Mesodermal cell (in vitro differentiated cells): ENCODE data around the gene NHSL2.
"Not testable (repeated sequence)": the region's sequence is repeated elsewhere in the genome, so short reads cannot be mapped to it uniquely, and the experiment has no call there.

Experiments used
- H3K27ac ChIP-seq: 2 replicates; pipeline ENCODE4 v1.7.0; 2013; ENCODE audit warnings: mild to moderate bottlenecking, low read depth, low read length, moderate library complexity; ENCODE audit not compliant: severe bottlenecking
- H3K36me3 ChIP-seq: 2 replicates; pipeline ENCODE4 v1.7.1; 2013; ENCODE audit warnings: mild to moderate bottlenecking, low read length, moderate library complexity; ENCODE audit not compliant: control insufficient read depth, insufficient read depth
- H3K4me1 ChIP-seq: one replicate; pipeline ENCODE4 v1.7.1; 2013; ENCODE audit warnings: mild to moderate bottlenecking, low read length; ENCODE audit not compliant: insufficient read depth, control insufficient read depth, poor library complexity, severe bottlenecking
- H3K4me3 ChIP-seq: 2 replicates; pipeline ENCODE4 v1.7.0; 2013; ENCODE audit warnings: low read length, control low read depth, mild to moderate bottlenecking; ENCODE audit not compliant: insufficient read depth, poor library complexity, severe bottlenecking; ENCODE audit errors: extremely low read depth
- H3K9me3 ChIP-seq: 2 replicates; pipeline ENCODE4 v1.7.1; 2013; ENCODE audit warnings: mild to moderate bottlenecking, low read length, moderate library complexity; ENCODE audit not compliant: control insufficient read depth
- WGBS, 2 experiments: methylation state at CpG; one replicate each; pipeline ENCODE4 v1.1.5; 2013; ENCODE audit warnings: missing lambda C conversion rate in 2 of 2; ENCODE audit not compliant: insufficient coverage in 2 of 2; 5-methylcytosine and 5-hydroxymethylcytosine counted together

Gene NHSL2

GRCh38 chrX:71945237-71945805 is 34.7 kb downstream of the NHSL2 start:
- Histone ChIP-seq H3K36me3 (no peaks in the 10 kb centered on the region), H3K4me3 (no peak overlapping the region), H3K9me3 (no peaks in the 10 kb centered on the region), H3K4me1 (peaks cover 41% of the 10 kb centered on the region), H3K27ac (no peak overlapping the region)
- 95 to 100% methylated on average over 1 to 4 of the region's 8 CpGs for WGBS, 2 experiments

GRCh38 chrX:71949363-71949762 is 38.7 kb downstream of the NHSL2 start:
- Histone ChIP-seq H3K27ac (no peak overlapping the region), H3K36me3 (no peaks in the 10 kb centered on the region), H3K4me1 (peaks cover 35% of the 10 kb centered on the region), H3K4me3 (no peak overlapping the region), H3K9me3 (no peaks in the 10 kb centered on the region)
- 100% methylated on average over 2 of the region's 8 CpGs; no CpG with 5 or more reads in 1 of the 2 experiments for WGBS, 2 experiments

GRCh38 chrX:71949844-71950445 is 39.3 kb downstream of the NHSL2 start:
- Histone ChIP-seq H3K27ac (no peak overlapping the region), H3K4me1 (peaks cover 39% of the 10 kb centered on the region), H3K9me3 (no peaks in the 10 kb centered on the region), H3K36me3 (no peaks in the 10 kb centered on the region), H3K4me3 (no peak overlapping the region)
- 80 to 100% methylated on average over 1 to 5 of the region's 10 CpGs for WGBS, 2 experiments

GRCh38 chrX:71953391-71953790 is 42.7 kb downstream of the NHSL2 start:
- Histone ChIP-seq H3K36me3 (peaks cover 5% of the 10 kb centered on the region), H3K9me3 (no peaks in the 10 kb centered on the region), H3K27ac (peak overlapping the region; percentile 53), H3K4me1 (peaks cover 33% of the 10 kb centered on the region), H3K4me3 (no peak overlapping the region)

- H3K4me1 ChIP-seq, result peaks cover 39% of the 10 kb centered on the region
- no peak overlapping the region for H3K4me3 ChIP-seq
- H3K27ac ChIP-seq, result peak overlapping the region; percentile 53
- H3K36me3 ChIP-seq, result peaks cover 5% of the 10 kb centered on the region
- H3K9me3 ChIP-seq, result no peaks in the 10 kb centered on the region
- WGBS, 2 experiments, result 100% methylated on average over 1 of the region's 2 CpGs; no CpG with 5 or more reads in 1 of the 2 experiments
Observed at GRCh38 chrX:71953946-71954345, 43.3 kb downstream of the NHSL2 start.

GRCh38 chrX:71954458-71954857 is 43.8 kb downstream of the NHSL2 start:
- Histone ChIP-seq H3K4me3 (no peak overlapping the region), H3K4me1 (peaks cover 39% of the 10 kb centered on the region), H3K27ac (peak overlapping the region; percentile 53), H3K9me3 (no peaks in the 10 kb centered on the region), H3K36me3 (peaks cover 5% of the 10 kb centered on the region)
- no CpG with 5 or more reads among the region's 2 CpGs for WGBS, 2 experiments

GRCh38 chrX:71955530-71956120 is 45.0 kb downstream of the NHSL2 start:
- H3K36me3 ChIP-seq, result peaks cover 5% of the 10 kb centered on the region
- H3K4me1 ChIP-seq, result peaks cover 38% of the 10 kb centered on the region
- H3K4me3 ChIP-seq, result no peak overlapping the region
- WGBS, 2 experiments, result 83 to 91% methylated on average over 3 to 4 of the region's 7 CpGs
- H3K9me3 ChIP-seq, result no peaks in the 10 kb centered on the region
- H3K27ac ChIP-seq, result peak overlapping the region; percentile 10

GRCh38 chrX:71958281-71958675 is 47.6 kb downstream of the NHSL2 start:
- Histone ChIP-seq H3K27ac (peak overlapping the region; percentile 96), H3K4me3 (no peak overlapping the region), H3K4me1 (peaks cover 35% of the 10 kb centered on the region), H3K36me3 (peaks cover 8% of the 10 kb centered on the region), H3K9me3 (no peaks in the 10 kb centered on the region)
- WGBS, 2 experiments, result no CpG with 5 or more reads among the region's 2 CpGs

GRCh38 chrX:71964184-71964583 is 53.5 kb downstream of the NHSL2 start:
- H3K36me3 ChIP-seq, H3K9me3 ChIP-seq, H3K27ac ChIP-seq, H3K4me3 ChIP-seq, H3K4me1 ChIP-seq: not testable (repeated sequence)

- Histone ChIP-seq H3K36me3 (no peaks in the 10 kb centered on the region), H3K27ac (no peak overlapping the region)
- 92 to 100% methylated on average over 2 to 4 of the region's 4 CpGs for WGBS, 2 experiments
Observed at GRCh38 chrX:71974916-71975315, 64.3 kb downstream of the NHSL2 start.

GRCh38 chrX:71976753-71977152 is 66.1 kb downstream of the NHSL2 start:
- WGBS, 2 experiments, result 43 to 60% methylated on average over 1 to 2 of the region's 3 CpGs
- Histone ChIP-seq H3K4me3 (no peak overlapping the region), H3K9me3 (no peaks in the 10 kb centered on the region), H3K36me3 (no peaks in the 10 kb centered on the region), H3K4me1 (no peaks in the 10 kb centered on the region), H3K27ac (no peak overlapping the region)

More at GRCh38 chrX:71974916-71975315, 64.3 kb downstream of the NHSL2 start:
- Histone ChIP-seq H3K4me3 (no peak overlapping the region), H3K9me3 (no peaks in the 10 kb centered on the region), H3K4me1 (no peaks in the 10 kb centered on the region)
